ENCODE results near the gene FSIP1.
A peak's percentile ranks its signal among the peaks of the same experiment; 100 is the strongest.

FSIP1 gene

DNA sequence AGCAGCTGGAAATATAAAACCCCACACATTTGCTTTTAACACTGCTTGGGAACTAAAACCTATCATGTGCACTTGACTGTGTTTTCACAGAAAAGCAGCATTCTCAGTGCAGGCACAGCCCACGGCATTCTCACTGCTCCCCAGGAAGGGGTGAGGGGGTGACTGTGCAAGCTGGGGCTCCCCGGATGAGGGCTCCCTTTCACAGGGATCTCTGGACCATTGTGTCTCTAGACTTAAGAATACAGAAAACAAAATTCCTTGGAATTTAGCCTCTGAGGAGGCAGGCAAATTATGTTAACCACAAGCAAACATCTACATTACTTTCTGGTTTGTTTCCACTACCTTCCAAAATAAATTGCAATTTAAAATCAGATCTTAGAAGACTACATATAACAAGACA is 100.3 kb downstream of the FSIP1 start:
- DNase-seq, result peak; percentile 45

DNA sequence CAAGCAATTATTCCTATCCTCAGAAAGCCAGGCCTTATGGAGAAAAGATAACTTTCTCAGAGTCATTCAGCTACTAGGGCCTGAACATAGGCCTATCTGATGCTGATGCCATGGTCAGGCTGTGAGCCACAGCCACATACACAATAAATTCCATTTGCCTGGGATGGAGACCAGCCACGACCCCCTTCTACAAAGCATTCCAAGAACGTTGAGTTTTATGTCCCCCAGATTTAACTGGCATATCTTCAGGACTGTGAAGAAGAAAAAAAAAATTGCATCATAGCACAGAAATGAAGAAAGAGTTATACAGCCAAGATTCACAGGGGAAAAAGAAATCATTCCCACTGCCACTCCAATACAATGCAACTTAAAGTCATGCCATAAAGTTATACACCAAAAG is 101.8 kb downstream of the FSIP1 start:
- DNase-seq, result peak; percentile 85

DNA sequence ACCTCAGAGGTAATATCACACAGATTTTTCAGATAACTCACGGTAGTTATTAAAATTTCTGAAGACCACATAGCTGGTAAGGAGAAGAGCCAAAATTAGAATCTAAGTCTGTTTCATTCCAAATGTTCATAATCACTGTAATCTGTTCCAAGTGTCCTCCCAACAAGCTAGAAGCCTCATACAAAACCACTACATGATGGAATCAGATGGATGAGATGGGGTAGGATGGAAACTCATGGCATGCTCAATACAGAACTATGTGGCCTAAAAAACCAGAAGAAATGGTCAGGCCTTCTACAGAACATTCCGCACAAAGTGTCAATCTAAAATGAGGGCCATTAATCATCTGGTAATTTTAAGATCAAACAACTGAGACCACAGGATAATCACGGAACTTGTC is 110.0 kb downstream of the FSIP1 start:
- no peak for DNase-seq

DNA sequence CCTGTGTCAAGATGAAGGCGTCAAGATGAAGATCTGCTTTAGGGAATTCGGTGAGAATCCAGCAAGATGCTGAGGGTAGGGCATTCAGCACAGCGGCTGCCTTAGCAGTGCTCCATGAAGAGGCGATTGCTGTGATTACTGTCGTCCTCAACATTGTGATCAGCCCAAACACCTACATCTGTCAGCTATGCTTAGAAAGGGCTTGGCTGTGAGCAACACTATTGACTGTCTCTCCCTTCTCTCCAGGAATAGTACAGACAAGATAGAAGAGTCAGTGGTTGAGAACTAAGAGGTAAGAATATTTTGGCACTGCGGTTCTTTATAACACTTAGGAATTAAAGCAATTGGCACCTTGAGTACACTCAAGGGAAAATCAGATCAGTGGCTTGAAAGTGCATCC is 110.5 kb downstream of the FSIP1 start:
- no peak for DNase-seq

DNA sequence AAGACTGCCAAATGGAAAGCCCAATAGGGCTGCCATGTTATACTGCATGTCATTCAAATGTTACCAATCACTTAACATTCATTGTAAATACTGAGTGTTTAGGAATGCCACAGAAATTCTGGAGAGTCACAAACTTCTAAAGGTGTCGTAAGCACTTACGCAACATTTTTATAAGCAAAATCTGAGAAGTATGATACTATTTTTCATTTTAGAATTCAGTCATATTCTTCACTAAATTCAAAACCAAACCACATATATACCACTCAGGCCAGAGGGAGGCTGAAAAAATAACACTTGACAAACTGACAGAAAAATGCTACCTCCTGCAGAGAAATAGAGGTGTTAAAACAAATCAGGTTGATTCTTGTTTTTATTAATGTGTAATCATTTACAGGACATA is 112.0 kb downstream of the FSIP1 start:
- DNase-seq, result no peak

DNA sequence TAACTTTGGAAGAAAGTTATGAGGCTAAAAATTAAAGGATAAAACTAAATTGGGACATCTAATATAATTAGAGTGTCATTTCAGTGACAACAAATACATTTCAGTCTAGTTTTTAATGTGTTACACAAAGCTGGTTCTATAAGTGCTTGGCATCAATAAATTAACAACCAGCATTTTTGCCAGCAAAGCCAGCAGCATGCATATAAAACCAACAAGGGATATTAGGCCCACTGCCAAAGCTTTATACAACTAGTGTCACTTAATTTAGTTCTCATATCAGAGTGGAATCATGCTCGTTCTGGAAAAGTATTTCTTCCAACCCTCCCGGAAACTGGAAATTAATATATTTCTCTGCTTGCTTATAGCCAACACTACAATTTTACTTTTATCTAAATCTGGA is 113.0 kb downstream of the FSIP1 start:
- DNase-seq, result no peak

DNA sequence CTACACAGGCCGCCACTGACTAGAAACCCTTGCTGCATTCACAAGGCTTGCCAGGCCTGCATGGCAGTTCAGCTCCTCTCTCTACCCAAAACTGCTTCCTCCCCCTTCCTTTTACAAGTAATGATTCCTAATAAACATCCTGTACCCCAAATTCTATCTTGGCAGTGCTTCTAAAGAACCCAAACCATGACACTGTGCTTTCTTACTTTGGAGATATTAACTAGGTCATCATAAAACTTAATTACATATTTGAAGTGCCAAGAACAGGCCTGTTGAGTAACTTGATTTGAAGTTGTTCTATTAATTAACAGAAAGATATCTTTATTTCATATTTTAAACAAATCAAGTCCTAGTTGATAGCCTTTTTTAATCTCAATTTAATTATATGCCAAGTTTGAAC is 113.4 kb downstream of the FSIP1 start:
- no peak for DNase-seq

DNA sequence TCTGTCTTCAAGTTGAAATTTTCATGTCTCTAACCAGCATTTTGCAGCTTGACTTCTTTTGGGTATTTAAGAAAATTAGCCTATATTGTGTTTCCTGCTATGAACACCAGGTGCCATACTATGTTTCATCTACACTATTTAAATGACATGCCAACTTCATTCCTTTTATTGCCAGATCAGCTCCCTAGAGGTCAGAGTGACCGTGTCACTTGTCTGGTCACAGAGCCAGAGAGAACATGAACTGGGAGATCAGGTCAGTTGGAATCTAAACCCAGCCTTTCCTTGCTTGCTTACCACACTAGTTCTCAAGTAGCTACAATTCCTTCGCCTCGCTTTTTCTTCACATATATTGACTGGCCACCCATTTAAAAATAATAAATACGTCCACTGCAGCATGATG is 114.2 kb downstream of the FSIP1 start:
- DNase-seq, result no peak

DNA sequence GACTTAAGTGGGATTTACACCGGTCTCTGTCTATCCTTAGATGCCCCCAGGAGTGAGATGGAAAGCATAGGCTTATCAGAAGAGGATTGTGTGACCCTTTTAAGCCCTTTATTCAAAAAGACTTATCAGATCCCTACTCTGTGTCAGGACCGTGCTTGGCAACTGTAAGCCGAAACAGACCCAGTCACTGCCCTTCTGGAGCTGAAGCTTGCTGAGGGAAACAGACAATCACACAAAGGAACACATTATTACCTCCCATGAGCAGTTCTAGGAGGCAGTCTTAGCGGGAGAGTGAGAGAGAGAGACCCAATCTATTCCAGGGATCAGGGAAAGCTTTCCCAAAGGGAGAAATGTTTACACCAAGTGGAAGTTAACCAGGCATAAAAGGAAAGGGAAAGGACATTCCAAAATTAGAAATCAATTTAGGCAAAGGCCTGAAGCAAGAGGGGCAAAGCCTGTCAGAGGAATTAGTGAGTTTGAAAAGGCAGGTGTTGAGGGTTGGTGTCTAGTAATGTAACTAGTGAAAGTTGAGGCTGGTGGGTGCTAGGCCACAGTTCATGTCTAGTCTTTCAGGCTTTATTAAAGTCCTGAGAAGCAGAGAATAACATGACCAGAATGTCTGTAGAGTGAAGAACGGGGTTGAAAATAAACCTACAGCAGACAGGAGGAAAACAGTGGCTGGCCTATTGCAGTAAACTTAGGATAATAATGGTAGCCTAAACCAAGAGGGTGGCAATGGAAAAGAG is 115.1 kb downstream of the FSIP1 start:
- no peak for DNase-seq

DNA sequence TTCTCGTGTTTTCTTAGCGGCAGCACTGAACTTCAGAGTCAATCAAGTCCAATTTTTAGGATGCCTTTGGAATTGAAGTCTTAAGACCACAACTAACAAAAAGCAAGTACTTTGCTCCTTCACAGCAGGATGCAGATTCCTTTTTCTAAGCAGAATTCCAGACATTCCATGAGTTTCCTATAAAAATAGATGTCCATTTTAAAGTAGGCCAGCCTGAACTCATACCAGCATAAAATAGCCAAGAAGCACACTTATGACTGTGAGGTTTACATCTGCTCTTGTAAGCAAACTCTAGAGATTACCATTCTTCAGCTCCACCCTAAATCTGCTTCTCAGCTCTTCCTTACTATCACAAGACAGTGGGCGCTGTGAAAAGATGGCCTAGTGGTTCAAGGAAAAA is 116.0 kb downstream of the FSIP1 start:
- DNase-seq, result peak; percentile 93

DNA sequence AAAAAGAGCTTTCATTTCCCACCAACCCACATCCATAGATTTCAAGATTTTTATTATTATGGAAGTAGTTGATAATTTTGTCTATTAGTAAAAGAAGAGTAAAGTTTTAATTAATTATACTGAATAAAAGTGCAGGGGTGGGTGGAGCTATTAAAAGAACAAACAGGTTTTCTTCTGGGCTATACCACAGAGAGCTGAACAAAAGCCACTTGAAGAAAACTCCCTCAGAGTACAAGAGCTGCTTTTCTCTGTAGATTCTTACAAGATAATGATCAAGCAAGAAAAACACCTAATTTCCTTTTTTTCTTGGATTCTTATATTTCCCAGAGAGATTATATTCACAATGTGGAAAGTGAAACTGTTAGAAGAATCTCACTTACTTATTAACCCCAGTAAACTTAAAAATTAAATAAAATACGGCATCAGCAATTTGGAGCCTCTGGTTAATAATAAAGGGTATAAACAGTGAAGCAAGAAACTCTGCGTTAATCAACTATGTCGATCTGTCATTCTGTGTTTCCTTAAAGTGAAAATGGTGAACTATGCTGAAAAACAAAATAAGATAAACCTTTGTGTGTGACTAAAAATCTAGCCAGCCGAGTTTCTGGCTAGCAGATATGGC is 116.9 kb downstream of the FSIP1 start:
- no peak for DNase-seq

DNA sequence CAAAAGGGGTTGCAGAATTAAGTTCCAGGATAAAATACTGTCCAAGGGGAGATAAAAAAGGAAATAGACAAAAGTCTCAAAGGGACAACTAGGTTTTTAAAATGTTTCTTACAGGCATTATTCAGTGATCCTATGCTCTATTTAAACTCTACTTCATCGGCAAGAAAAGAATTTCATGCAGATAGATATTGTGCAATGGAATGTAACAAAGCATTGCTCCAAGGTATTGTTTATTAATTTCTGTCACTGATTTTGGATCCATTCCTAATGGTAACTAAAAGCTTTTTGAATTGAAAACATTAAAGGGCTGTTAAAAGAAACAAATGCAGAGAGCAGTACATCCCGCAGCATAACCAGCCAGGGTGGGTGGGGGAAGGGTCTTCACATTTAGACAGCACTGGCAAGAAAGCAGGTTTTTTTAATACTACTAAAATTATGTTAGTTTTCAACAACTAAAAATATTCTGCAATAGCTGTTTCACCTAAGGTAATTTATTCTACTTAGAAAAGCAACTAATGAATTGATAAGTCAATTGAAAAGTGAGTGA is 118.9 kb downstream of the FSIP1 start:
- no peak for DNase-seq

DNA sequence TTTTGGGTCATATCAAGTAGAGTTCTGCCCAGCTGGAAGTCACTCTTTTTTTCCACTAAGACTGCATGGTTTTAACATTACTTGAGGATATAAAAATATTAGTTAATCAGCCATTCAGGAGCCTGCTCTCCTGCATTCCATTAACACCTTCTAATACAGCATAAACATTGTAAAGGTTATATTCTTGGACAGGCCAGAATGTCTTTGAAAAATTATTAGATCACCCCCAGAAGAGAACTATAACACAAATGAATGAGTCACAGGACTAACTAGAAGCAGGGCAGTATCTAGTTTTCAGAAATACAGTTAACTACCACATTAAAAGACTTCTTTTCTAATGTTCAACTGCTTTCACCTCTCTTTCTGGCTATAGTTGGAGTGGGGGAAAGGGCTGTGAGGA is 120.9 kb downstream of the FSIP1 start:
- DNase-seq, result no peak

DNA sequence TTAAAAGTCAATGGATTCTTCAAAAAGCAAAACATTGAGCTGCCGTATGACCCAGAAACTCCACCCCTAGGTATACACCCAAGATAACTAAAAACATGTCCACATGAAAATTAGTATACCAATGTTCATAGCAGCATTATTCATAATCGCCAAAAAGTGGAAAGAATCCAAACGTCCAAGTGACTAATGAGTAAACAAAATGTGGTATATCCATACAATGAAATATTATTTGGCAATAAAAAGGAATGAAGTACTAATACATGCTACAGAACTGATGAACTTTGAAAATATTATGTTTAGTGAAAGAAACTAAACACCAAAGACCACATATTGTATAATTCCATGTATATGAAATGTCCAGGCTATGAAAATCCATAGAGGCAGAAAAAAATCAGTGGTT is 123.9 kb downstream of the FSIP1 start:
- DNase-seq, result no peak

DNA sequence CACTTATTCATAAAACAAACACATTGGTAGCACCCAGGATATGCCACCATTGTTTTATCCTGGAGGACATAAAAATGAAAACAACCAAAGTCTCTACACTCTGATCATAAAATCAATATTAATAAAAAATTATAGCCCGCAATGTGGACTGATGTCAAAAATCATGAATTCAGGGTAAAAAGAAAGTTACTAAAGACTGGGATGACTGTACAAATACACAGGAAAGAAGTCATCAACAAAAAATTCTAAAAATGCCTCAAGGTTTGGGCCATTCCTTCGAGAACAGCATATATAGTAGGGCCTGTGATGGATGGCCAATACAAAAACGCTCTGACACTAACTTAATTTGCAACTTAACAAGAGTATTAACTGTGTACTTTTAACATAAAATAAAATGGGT is 125.0 kb downstream of the FSIP1 start:
- peak; percentile 86 for DNase-seq

DNA sequence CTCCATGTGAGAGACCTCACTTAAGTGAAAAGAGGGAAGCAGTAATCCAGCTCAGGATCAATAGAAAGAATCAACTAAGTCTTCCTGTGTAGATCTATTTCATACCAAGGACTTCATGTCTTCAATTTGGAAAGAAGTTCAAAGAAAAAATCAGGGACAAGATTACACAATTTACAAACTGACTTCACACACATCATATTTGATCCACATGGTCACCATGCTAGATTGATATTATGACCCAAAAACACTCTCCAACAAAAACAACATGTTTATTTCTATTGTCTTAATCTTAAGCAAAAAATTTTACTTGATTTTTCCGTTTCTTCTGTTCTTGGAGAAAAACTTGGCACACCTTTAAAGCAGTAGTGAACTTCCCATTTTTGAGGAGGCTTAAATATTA is 125.5 kb downstream of the FSIP1 start:
- no peak for DNase-seq

DNA sequence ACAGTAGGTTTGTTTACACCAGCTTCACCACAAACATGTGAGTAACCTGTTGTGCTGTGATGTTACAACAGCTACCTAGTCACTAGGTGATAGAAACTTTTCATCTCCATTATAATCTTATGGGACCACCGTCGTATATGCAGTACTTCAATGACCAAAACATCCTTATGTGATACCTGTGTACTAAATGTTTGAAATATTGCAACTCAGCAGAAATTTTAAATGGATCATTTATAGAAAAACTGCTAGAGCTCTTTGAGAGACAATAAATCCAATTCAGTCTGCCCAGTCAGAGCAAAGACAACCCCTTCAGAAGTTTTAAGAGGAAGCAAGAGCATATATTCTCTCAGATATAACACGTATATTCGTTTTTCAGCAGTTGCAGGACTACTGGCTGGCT is 128.3 kb downstream of the FSIP1 start:
- no peak for DNase-seq

DNA sequence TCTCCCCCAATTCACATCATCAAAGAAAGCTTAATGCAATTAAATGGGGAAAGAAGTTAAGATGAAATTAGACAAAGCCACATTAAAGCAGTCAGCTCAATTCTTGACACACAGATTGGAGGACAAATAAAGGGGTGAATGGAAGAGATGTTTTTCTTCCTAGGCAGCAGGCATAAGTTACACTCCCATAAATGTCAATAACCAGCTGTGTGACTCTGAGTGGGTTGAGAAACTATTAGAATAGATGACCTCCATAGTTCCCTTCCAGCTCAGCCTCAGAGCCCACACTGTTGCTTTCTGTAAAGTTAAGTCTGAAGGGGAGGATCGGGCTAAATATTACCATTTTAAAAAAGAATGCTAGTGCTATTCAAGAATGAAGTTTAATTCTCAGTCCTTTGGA is 130.8 kb downstream of the FSIP1 start:
- DNase-seq, result no peak

DNA sequence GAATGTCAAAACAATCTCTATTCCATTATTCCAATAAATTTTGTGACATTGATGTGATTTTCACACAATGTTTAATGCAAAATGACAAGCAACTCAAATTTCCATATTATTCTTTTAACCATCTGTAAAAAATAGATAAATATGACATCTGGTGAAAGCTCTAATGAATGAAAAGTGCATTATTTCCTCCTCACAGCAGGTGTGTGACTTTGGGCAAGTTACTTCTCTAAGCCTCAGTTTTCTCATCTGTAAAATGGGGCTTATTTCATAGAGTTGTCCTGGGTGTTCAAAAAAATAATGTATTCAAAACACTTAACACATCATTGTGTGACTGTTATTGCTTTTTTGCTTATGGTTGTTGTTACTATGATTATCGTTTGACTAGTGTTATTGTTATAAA is 131.3 kb downstream of the FSIP1 start:
- DNase-seq, result no peak

DNA sequence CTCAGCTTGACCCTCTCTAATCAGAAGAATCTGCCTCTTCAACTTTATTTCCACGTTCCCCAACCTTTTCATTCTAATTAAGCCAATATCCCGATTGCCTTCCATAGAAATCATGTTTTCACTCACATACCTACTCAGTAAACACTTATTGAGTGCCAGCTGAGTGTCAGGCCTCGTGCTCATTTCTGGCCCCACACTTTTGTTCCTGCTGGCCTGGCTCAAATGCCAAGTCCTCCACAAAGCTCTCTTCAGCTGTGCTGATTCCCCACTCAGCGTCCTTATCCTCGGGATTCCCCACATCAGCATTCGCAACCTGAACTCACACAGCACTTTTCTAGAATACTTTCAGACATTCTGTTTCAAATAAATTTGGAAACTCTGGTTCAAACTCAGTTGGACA is 132.9 kb downstream of the FSIP1 start:
- DNase-seq, result no peak

DNA sequence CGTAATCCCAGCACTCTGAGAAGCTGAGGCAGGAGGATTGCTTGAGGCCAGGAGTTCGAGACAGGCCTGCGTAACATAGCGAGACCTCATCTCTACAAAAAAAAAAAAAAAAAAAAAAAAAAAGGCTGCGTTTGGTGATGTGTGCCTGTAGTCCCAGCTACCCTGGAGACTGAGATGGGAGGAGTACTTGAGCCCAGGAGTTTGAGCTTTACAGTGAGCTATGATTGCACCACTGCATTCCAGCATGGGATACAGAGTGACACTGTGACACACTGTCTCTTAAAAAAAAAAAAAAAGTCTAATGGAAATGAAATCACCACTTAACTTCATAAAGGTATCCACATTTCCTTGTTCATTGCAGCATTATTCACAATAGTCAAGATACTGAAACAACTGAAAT is 136.2 kb downstream of the FSIP1 start:
- DNase-seq, result no peak

DNA sequence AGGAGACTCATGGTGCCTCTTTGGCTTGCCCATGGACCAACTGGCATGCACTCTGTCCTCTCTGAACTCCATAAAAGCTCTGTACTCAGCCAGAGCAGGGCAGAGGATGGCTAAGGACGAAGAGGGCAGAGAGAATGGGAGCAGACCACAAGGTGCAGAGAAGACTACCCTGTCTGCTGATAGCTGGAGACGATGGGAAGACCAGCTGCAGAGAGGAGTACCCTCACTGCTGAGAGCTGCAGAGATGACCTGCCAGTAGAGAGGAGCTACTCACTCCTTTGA is 136.7 kb downstream of the FSIP1 start:
- no peak for DNase-seq

DNA sequence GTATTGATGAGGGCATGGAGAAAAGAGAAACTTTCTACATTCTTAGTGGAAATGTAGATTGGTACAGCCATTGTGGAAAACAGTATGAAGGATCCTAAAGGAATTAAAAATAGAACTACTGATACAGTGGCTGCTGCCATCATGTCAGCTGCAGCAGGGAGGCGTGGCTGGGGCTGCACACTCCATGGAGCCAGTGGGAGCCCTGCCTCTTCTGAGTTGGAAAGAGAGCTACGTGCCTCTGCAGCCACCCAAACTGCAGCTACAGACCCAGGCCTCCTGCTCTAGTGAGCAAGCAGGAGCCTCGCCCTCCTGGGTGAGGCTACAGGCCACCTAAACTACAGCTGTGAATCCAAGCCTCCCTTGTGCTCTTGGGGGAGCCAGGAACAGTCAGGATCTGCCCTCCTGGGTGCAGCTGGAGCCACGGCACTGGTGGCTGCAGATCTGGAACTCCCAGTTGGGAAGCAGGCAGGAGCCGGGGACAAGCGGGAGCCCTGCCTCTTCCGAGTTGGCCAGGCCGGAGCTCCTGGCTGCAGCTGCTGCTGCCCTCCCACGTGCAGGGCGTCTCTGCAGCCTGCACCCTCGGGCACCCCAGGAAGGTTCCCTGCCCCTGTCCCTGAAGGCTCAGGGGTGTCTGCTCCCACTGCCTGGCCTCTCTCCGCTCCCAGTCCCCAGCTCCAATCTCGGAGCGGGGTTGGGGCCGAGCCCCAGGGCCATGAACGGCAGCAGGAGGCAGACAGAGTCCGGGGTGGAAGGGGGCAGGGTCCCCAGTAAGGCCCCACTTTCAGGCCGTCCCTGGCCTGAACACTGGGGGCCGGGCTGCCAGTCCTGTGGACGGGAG is 137.3 kb downstream of the FSIP1 start:
- no peak for DNase-seq

DNA sequence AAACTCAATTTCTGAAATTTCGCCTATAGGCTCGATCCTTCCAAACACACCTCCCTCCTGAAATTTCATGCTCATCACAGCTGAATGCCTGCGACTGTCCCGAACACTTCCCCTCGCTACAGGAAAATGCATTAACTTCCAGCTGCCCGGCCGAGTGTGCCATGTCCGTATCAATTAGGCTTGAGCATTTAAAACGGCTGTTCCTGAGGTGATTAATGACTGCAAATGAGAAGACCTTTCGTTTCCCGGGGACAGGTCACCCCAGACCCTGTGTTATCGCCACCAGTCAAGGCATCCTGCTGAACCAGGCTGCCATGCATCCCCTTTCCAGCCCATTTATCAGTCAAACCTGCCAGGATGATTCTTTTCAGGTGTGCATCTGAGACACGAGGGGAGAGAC is 138.5 kb downstream of the FSIP1 start:
- no peak for DNase-seq
